Activated CD8-positive, alpha-beta memory T cell treated with anti-CD3 and anti-CD28 coated beads, Interleukin-2, amount 50 U/mL, for 48 hours (primary cell): Measurements from ENCODE around the gene GPATCH2.
A peak's percentile ranks its signal among the peaks of the same experiment; 100 is the strongest.
"Not testable (repeated sequence)": the region's sequence is repeated elsewhere in the genome, so short reads cannot be mapped to it uniquely, and the experiment has no call there.

Experiments
- DNase-seq: peaks from one replicate; pipeline ENCODE4 v3.0.0-alpha.2; 2020

Gene GPATCH2

GRCh38 chr1:217630711-217631591, at the start of gene GPATCH2, which contains the start of gene SPATA17:
Gene GPATCH2 (minus strand): TSS chr1:217631090. CDS start chr1:217630971, 119 bp downstream.
Gene SPATA17 (plus strand): TSS chr1:217631344. CDS start chr1:217631379, 35 bp downstream.
- DNase-seq: peak; percentile 77

GRCh38 chr1:217674028-217674729, 43.3 kb upstream of the GPATCH2 start:
- DNase-seq: no peak

- DNase-seq: no peak
Measured at GRCh38 chr1:217673387-217673786, 42.5 kb upstream of the GPATCH2 start.

GRCh38 chr1:217668351-217668940, 37.6 kb upstream of the GPATCH2 start:
- no peak for DNase-seq

GRCh38 chr1:217661407-217661806, 30.5 kb upstream of the GPATCH2 start:
- DNase-seq: no peak

- no peak for DNase-seq
Measured at GRCh38 chr1:217660353-217661062, 29.6 kb upstream of the GPATCH2 start.

GRCh38 chr1:217650674-217651073, 19.8 kb upstream of the GPATCH2 start:
- no peak for DNase-seq

- DNase-seq: no peak
Measured at GRCh38 chr1:217647791-217648190, 16.9 kb upstream of the GPATCH2 start.

GRCh38 chr1:217642455-217642854, 11.6 kb upstream of the GPATCH2 start:
- no peak for DNase-seq

- no peak for DNase-seq
Measured at GRCh38 chr1:217627431-217627830, 3.5 kb downstream of the GPATCH2 start.

GRCh38 chr1:217626321-217626720, 4.6 kb downstream of the GPATCH2 start:
- no peak for DNase-seq

GRCh38 chr1:217622042-217622441, 8.8 kb downstream of the GPATCH2 start:
- no peak for DNase-seq

GRCh38 chr1:217620814-217621213, 10.1 kb downstream of the GPATCH2 start:
- no peak for DNase-seq

GRCh38 chr1:217617126-217617525, 13.8 kb downstream of the GPATCH2 start:
- DNase-seq: no peak

- DNase-seq: no peak
Measured at GRCh38 chr1:217614200-217614712, 16.6 kb downstream of the GPATCH2 start.

- DNase-seq: no peak
Measured at GRCh38 chr1:217605390-217605789, 25.5 kb downstream of the GPATCH2 start.

- no peak for DNase-seq
Measured at GRCh38 chr1:217602380-217602779, 28.5 kb downstream of the GPATCH2 start.

- no peak for DNase-seq
Measured at GRCh38 chr1:217599154-217599553, 31.7 kb downstream of the GPATCH2 start.

GRCh38 chr1:217590598-217590997, 40.3 kb downstream of the GPATCH2 start:
- DNase-seq: no peak

- DNase-seq: no peak
Measured at GRCh38 chr1:217586586-217586985, 44.3 kb downstream of the GPATCH2 start.

- DNase-seq: no peak
Measured at GRCh38 chr1:217585577-217585976, 45.3 kb downstream of the GPATCH2 start.

- not testable (repeated sequence) for DNase-seq
Measured at GRCh38 chr1:217584286-217584811, 46.5 kb downstream of the GPATCH2 start.
